HEK293 (cell line): Measurements from ENCODE around the gene FEM1A.

Source experiments
- FEZF1 ChIP-seq: fragments of 450-650 bp; formaldehyde crosslinking; IDR thresholded peaks from 2 replicates; pipeline ENCODE4 v1.5.1; 2016; ENCODE audit warnings: missing biosample characterization, missing genetic modification characterization
- KLF1 ChIP-seq: fragments of 450-650 bp; formaldehyde crosslinking; IDR thresholded peaks from 2 replicates; pipeline ENCODE4 v1.5.1; 2016; ENCODE audit warnings: missing biosample characterization, missing genetic modification characterization
- KLF16 ChIP-seq: fragments of 450-650 bp; formaldehyde crosslinking; IDR thresholded peaks from 2 replicates; pipeline ENCODE4 v1.5.1; 2017; ENCODE audit warnings: missing biosample characterization, missing genetic modification characterization
- OVOL3 ChIP-seq: fragments of 450-650 bp; formaldehyde crosslinking; IDR thresholded peaks from 2 replicates; pipeline ENCODE4 v1.5.1; 2016; ENCODE audit warnings: missing biosample characterization, missing genetic modification characterization
- PRDM10 ChIP-seq: fragments of 450-650 bp; formaldehyde crosslinking; IDR thresholded peaks from 2 replicates; pipeline ENCODE4 v1.5.1; 2016; ENCODE audit warnings: missing biosample characterization, missing genetic modification characterization
- PRDM4 ChIP-seq: fragments of 450-650 bp; formaldehyde crosslinking; IDR thresholded peaks from 2 replicates; pipeline ENCODE4 v1.5.1; 2017; ENCODE audit warnings: missing biosample characterization, missing genetic modification characterization
- ZBTB17 ChIP-seq: fragments of 450-650 bp; formaldehyde crosslinking; IDR thresholded peaks from 2 replicates; pipeline ENCODE4 v1.5.1; 2016; ENCODE audit warnings: missing biosample characterization, missing genetic modification characterization
- ZFP3 ChIP-seq: fragments of 450-650 bp; formaldehyde crosslinking; IDR thresholded peaks from 2 replicates; pipeline ENCODE4 v1.5.1; 2016; ENCODE audit warnings: low read depth, missing biosample characterization, missing genetic modification characterization
- ZIC2 ChIP-seq: fragments of 450-650 bp; formaldehyde crosslinking; IDR thresholded peaks from 2 replicates; pipeline ENCODE4 v1.5.1; 2016; ENCODE audit warnings: missing biosample characterization, missing genetic modification characterization
- ZNF112 ChIP-seq: fragments of 450-650 bp; formaldehyde crosslinking; IDR thresholded peaks from 2 replicates; pipeline ENCODE4 v1.5.0; 2017; ENCODE audit warnings: missing biosample characterization, missing genetic modification characterization
- ZNF18 ChIP-seq: fragments of 450-650 bp; formaldehyde crosslinking; IDR thresholded peaks from 2 replicates; pipeline ENCODE4 v1.5.1; 2016; ENCODE audit warnings: missing biosample characterization, missing genetic modification characterization
- ZNF302 ChIP-seq: fragments of 450-650 bp; formaldehyde crosslinking; IDR thresholded peaks from 2 replicates; pipeline ENCODE4 v1.5.1; 2016; ENCODE audit warnings: missing biosample characterization, missing genetic modification characterization, low read depth
- ZNF324 ChIP-seq: fragments of 450-650 bp; formaldehyde crosslinking; IDR thresholded peaks from 2 replicates; pipeline ENCODE4 v1.5.1; 2016; ENCODE audit warnings: missing biosample characterization, missing genetic modification characterization
- ZNF792 ChIP-seq: fragments of 450-650 bp; formaldehyde crosslinking; IDR thresholded peaks from 2 replicates; pipeline ENCODE4 v1.5.1; 2016; ENCODE audit warnings: missing biosample characterization, missing genetic modification characterization
- TF ChIP-seq, protein P1 (sequence below): fragments of 450-650 bp; formaldehyde crosslinking; IDR thresholded peaks from 2 replicates; pipeline ENCODE4 v1.5.1; 2016; ENCODE audit warnings: missing biosample characterization, missing genetic modification characterization
- TF ChIP-seq, protein P2 (sequence below): fragments of 450-650 bp; formaldehyde crosslinking; IDR thresholded peaks from 2 replicates; pipeline ENCODE4 v1.5.1; 2016; ENCODE audit warnings: missing biosample characterization, missing genetic modification characterization, borderline replicate concordance
- TF ChIP-seq, protein P3 (sequence below): fragments of 450-650 bp; formaldehyde crosslinking; IDR thresholded peaks from 2 replicates; pipeline ENCODE4 v1.5.1; 2016; ENCODE audit warnings: missing biosample characterization, missing genetic modification characterization
- TF ChIP-seq, protein P4 (sequence below): fragments of 450-650 bp; formaldehyde crosslinking; IDR thresholded peaks from 2 replicates; pipeline ENCODE4 v1.5.1; 2017; ENCODE audit warnings: missing biosample characterization, missing genetic modification characterization

FEM1A gene

DNA sequence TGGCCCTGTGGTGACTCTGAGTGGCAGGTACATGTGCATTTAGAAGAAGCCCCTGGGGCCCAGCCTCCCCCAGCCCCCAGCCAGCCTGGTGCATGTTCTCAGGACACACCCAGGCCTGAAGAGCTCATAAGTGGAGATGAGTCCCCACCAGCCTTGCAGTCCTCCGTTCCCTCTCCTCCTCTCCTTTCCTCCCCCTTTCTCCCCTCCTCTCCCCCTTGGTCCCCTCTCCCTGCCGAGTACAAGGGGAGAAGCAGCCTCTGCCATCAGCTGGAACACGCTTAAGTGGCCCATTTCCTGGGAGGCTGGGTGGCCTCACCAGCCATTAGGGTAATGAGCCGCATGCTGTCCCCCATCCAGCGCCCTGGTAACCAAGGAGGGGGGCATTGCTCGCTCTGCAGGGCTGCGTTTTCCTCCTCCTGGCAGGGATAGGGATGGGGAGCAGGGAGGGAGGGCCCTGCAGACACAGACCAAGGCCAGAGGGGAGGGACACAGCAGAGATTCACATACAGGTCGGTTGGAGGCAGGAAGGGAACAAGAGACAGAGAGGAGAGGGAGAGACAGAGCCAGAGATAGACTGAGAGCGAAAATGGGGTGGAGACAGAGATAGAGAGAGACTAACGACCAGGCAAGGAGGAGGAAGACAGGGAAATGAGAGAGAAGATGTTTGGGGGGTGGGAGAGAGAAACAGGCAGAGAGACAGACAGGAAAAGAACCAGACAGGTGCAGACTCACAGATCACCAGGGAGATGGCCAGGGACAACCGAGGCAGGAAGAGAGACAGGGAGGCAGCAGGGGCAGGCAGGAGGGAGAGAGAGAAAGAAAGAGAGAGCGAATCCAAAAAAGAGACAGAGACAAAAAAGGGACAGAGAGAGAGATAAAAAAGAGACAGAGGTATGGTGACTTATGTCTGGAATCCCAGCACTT, 48.5 kb upstream of the FEM1A start (continued):
- TF ChIP-seq, protein P1, sequence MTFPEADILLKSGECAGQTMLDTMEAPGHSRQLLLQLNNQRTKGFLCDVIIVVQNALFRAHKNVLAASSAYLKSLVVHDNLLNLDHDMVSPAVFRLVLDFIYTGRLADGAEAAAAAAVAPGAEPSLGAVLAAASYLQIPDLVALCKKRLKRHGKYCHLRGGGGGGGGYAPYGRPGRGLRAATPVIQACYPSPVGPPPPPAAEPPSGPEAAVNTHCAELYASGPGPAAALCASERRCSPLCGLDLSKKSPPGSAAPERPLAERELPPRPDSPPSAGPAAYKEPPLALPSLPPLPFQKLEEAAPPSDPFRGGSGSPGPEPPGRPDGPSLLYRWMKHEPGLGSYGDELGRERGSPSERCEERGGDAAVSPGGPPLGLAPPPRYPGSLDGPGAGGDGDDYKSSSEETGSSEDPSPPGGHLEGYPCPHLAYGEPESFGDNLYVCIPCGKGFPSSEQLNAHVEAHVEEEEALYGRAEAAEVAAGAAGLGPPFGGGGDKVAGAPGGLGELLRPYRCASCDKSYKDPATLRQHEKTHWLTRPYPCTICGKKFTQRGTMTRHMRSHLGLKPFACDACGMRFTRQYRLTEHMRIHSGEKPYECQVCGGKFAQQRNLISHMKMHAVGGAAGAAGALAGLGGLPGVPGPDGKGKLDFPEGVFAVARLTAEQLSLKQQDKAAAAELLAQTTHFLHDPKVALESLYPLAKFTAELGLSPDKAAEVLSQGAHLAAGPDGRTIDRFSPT = no peak
- TF ChIP-seq ZBTB17 = no peak
- no peak for TF ChIP-seq KLF1 (tag by site-specific recombination)
- no peak for TF ChIP-seq ZNF112 (tag by site-specific recombination)
- TF ChIP-seq KLF16 (tag by site-specific recombination) = no peak
- TF ChIP-seq, protein P2, sequence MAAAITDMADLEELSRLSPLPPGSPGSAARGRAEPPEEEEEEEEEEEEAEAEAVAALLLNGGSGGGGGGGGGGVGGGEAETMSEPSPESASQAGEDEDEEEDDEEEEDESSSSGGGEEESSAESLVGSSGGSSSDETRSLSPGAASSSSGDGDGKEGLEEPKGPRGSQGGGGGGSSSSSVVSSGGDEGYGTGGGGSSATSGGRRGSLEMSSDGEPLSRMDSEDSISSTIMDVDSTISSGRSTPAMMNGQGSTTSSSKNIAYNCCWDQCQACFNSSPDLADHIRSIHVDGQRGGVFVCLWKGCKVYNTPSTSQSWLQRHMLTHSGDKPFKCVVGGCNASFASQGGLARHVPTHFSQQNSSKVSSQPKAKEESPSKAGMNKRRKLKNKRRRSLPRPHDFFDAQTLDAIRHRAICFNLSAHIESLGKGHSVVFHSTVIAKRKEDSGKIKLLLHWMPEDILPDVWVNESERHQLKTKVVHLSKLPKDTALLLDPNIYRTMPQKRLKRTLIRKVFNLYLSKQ (tag by site-specific recombination) = no peak
- TF ChIP-seq, protein P3, sequence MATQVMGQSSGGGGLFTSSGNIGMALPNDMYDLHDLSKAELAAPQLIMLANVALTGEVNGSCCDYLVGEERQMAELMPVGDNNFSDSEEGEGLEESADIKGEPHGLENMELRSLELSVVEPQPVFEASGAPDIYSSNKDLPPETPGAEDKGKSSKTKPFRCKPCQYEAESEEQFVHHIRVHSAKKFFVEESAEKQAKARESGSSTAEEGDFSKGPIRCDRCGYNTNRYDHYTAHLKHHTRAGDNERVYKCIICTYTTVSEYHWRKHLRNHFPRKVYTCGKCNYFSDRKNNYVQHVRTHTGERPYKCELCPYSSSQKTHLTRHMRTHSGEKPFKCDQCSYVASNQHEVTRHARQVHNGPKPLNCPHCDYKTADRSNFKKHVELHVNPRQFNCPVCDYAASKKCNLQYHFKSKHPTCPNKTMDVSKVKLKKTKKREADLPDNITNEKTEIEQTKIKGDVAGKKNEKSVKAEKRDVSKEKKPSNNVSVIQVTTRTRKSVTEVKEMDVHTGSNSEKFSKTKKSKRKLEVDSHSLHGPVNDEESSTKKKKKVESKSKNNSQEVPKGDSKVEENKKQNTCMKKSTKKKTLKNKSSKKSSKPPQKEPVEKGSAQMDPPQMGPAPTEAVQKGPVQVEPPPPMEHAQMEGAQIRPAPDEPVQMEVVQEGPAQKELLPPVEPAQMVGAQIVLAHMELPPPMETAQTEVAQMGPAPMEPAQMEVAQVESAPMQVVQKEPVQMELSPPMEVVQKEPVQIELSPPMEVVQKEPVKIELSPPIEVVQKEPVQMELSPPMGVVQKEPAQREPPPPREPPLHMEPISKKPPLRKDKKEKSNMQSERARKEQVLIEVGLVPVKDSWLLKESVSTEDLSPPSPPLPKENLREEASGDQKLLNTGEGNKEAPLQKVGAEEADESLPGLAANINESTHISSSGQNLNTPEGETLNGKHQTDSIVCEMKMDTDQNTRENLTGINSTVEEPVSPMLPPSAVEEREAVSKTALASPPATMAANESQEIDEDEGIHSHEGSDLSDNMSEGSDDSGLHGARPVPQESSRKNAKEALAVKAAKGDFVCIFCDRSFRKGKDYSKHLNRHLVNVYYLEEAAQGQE (tag by site-specific recombination) = peak; percentile 50; the same call in 1 of the 2 replicates
- no peak for TF ChIP-seq ZNF792 (tag by site-specific recombination)
- TF ChIP-seq ZIC2 = peak; percentile 99
- no peak for TF ChIP-seq OVOL3 (tag by site-specific recombination)
- no peak for TF ChIP-seq PRDM4
- TF ChIP-seq PRDM10 (tag by site-specific recombination) = no peak
- TF ChIP-seq ZNF324 (tag by site-specific recombination) = no peak
- TF ChIP-seq ZFP3 (tag by site-specific recombination) = no peak
- no peak for TF ChIP-seq ZNF18 (tag by site-specific recombination)
- TF ChIP-seq ZNF302 = no peak
- TF ChIP-seq, protein P4, sequence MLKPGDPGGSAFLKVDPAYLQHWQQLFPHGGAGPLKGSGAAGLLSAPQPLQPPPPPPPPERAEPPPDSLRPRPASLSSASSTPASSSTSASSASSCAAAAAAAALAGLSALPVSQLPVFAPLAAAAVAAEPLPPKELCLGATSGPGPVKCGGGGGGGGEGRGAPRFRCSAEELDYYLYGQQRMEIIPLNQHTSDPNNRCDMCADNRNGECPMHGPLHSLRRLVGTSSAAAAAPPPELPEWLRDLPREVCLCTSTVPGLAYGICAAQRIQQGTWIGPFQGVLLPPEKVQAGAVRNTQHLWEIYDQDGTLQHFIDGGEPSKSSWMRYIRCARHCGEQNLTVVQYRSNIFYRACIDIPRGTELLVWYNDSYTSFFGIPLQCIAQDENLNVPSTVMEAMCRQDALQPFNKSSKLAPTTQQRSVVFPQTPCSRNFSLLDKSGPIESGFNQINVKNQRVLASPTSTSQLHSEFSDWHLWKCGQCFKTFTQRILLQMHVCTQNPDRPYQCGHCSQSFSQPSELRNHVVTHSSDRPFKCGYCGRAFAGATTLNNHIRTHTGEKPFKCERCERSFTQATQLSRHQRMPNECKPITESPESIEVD = no peak
- TF ChIP-seq FEZF1 (tag by site-specific recombination) = no peak
